WTC11 (cell line): ENCODE results near the gene ABHD12B. TPM values are rescaled to one million over a fixed set of nuclear protein-coding genes. Genes with fewer than 3 reads are reported as not detected.

Experiments used
- ATAC-seq: fragments of 200-7000 bp; cut with Tn5 transposase; 2 replicates; pipeline ENCODE4 v1.10.0; 2021; ENCODE audit warnings: mild to moderate bottlenecking, moderate library complexity
- CTCF ChIA-PET: fragments of 300-600 bp; sonication (Branson Sonifier 250); formaldehyde crosslinking; loops from one replicate; lab custom pipeline; 2021; ENCODE audit warnings: antibody characterized with exemption; lab: Charles Lee
- POLR2A ChIA-PET: fragments of 350-600 bp; sonication (Branson Sonifier 250); formaldehyde crosslinking; loops from one replicate; lab custom pipeline; 2021; ENCODE audit warnings: antibody characterized with exemption; lab: Charles Lee
- DNase-seq: peaks from one replicate; pipeline ENCODE4 v3.0.0; 2021; ENCODE audit warnings: low spot score
- H3K27ac Mint-ChIP-seq: 2 replicates; pipeline ENCODE4 v1.8.0; 2021; ENCODE audit warnings: mixed read lengths
- H3K27me3 Mint-ChIP-seq: 2 replicates; pipeline ENCODE4 v1.8.0; 2021; ENCODE audit warnings: low read depth, mild to moderate bottlenecking, moderate library complexity, mixed read lengths
- H3K36me3 Mint-ChIP-seq: 2 replicates; pipeline ENCODE4 v1.8.0; 2021; ENCODE audit warnings: mixed read lengths
- H3K4me1 Mint-ChIP-seq: 2 replicates; pipeline ENCODE4 v1.8.0; 2022; ENCODE audit warnings: mixed read lengths
- H3K4me3 Mint-ChIP-seq: 2 replicates; pipeline ENCODE4 v1.8.0; 2021; ENCODE audit warnings: mild to moderate bottlenecking, moderate library complexity, mixed read lengths
- H3K9me3 Mint-ChIP-seq: 2 replicates; pipeline ENCODE4 v1.8.0; 2021; ENCODE audit warnings: mixed read lengths
- ESRRA ChIP-seq: sonication (generic); formaldehyde crosslinking; IDR thresholded peaks from 2 replicates; pipeline ENCODE4 v1.8.1; 2022; ENCODE audit warnings: mild to moderate bottlenecking, missing genetic modification reagents, borderline replicate concordance
- ETV6 ChIP-seq: sonication (generic); formaldehyde crosslinking; IDR thresholded peaks from 2 replicates; pipeline ENCODE4 v1.8.1; 2022; ENCODE audit warnings: mild to moderate bottlenecking, missing genetic modification reagents
- HMGA2 ChIP-seq: fragments of 250-450 bp; sonication (Bioruptor Pico); IDR thresholded peaks from 2 replicates; pipeline ENCODE4 v1.4.0; 2021; ENCODE audit warnings: mild to moderate bottlenecking, moderate library complexity
- MXD4 ChIP-seq: fragments of 250-450 bp; sonication (Bioruptor Pico); IDR thresholded peaks from 2 replicates; pipeline ENCODE4 v1.8.0; 2021; ENCODE audit warnings: mild to moderate bottlenecking, moderate library complexity, borderline replicate concordance
- NFATC4 ChIP-seq: fragments of 250-450 bp; sonication (Bioruptor Pico); IDR thresholded peaks from 2 replicates; pipeline ENCODE4 v1.9.0; 2021; ENCODE audit warnings: mild to moderate bottlenecking
- SMAD3 ChIP-seq: sonication (generic); formaldehyde crosslinking; IDR thresholded peaks from 2 replicates; pipeline ENCODE4 v1.8.0; 2022; ENCODE audit warnings: missing genetic modification reagents, mild to moderate bottlenecking, borderline replicate concordance
- STAT6 ChIP-seq: sonication (generic); formaldehyde crosslinking; conservative IDR thresholded peaks from 2 replicates; pipeline ENCODE4 v1.8.1; 2023; ENCODE audit warnings: mild to moderate bottlenecking, low read depth, missing genetic modification reagents, moderate library complexity
- TP53 ChIP-seq: sonication (generic); formaldehyde crosslinking; IDR thresholded peaks from 2 replicates; pipeline ENCODE4 v1.8.1; 2023; ENCODE audit warnings: mild to moderate bottlenecking, missing genetic modification reagents
- ZNF138 ChIP-seq: sonication (generic); formaldehyde crosslinking; conservative IDR thresholded peaks from 2 replicates; pipeline ENCODE4 v1.8.1; 2022; ENCODE audit warnings: mild to moderate bottlenecking, moderate library complexity, missing genetic modification reagents
- ZNF512 ChIP-seq: sonication (generic); formaldehyde crosslinking; IDR thresholded peaks from 2 replicates; pipeline ENCODE4 v1.8.1; 2022; ENCODE audit warnings: missing genetic modification reagents, borderline replicate concordance
- total RNA-seq: library from RNA; stranded (reverse); gene quantifications from 3 replicates; pipeline ENCODE4 v1.2.3, GENCODE V29; 2021
- TF ChIP-seq, protein P1 (sequence below): sonication (generic); formaldehyde crosslinking; IDR thresholded peaks from 2 replicates; pipeline ENCODE4 v1.8.0; 2022; ENCODE audit warnings: missing genetic modification reagents
- TF ChIP-seq, protein P2 (sequence below): sonication (generic); formaldehyde crosslinking; IDR thresholded peaks from 2 replicates; pipeline ENCODE4 v1.8.1; 2022; ENCODE audit warnings: mild to moderate bottlenecking, moderate library complexity, missing genetic modification reagents

ABHD12B gene
- total RNA-seq, 1 experiment from 2014 or later = 156 TPM

- H3K27me3 Mint-ChIP-seq = peaks cover 48% of the 10 kb centered on the region
- no peak for DNase-seq
- POLR2A ChIA-PET = interaction anchor here (1.3 kb wide), 1 partner anchor 32 kb away, joined by 3 read pairs; no protein-coding TSS in a partner anchor
- ATAC-seq = no peak
- no peak overlapping the region for H3K27ac Mint-ChIP-seq
- H3K36me3 Mint-ChIP-seq = no peaks in the 10 kb centered on the region
- no peaks in the 10 kb centered on the region for H3K9me3 Mint-ChIP-seq
- peaks cover 38% of the 10 kb centered on the region for H3K4me1 Mint-ChIP-seq
- peak overlapping the region; percentile 52 for H3K4me3 Mint-ChIP-seq
- CTCF ChIA-PET = interaction anchor here (0.9 to 3.3 kb wide), 3 partner anchors 11 to 72 kb away, joined by 3 to 34 read pairs (median 3); no protein-coding TSS in a partner anchor
- TF ChIP-seq ZNF138 (no peak), ZNF512 (CRISPR knock-in tag) (peak; percentile 76; the same call in 1 of the 2 replicates)
Measured at GRCh38 chr14:50871228-50871627, 625 bp upstream of the ABHD12B start.

DNA sequence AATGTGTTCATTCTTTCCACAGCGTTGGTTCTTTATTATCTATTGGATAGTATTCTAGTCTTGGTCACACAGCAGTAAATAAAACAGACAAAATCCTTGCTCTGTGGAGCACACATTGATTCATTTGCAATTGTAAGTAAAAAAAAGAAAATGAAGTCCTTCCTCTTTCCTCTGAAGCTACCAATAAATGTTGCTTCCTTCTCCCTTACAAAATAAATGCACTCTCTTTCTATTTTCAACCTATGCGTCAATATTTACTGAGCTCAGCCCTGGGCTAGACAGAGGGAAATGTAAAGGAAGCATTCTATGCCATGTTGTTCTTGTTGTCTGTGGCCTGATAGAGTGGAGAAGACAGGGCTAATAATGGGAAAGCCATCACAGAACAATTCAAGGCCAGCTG, 2.9 kb downstream of the ABHD12B start:
- H3K4me3 Mint-ChIP-seq = no peak overlapping the region
- peaks cover 56% of the 10 kb centered on the region for H3K4me1 Mint-ChIP-seq
- POLR2A ChIA-PET = no interaction called here

More for the DNA sequence above, 2.9 kb downstream of the ABHD12B start:
- CTCF ChIA-PET = interaction anchor here (2.1 kb wide), 1 partner anchor 15 kb away, joined by 19 read pairs; no protein-coding TSS in a partner anchor
- peaks cover 43% of the 10 kb centered on the region for H3K27me3 Mint-ChIP-seq
- no peak for TF ChIP-seq STAT6 (CRISPR knock-in tag)
- no peak for TF ChIP-seq ZNF512 (CRISPR knock-in tag)
- no peak for TF ChIP-seq ESRRA (CRISPR knock-in tag)
- no peak for TF ChIP-seq ETV6 (CRISPR knock-in tag)
- TF ChIP-seq, protein P1, sequence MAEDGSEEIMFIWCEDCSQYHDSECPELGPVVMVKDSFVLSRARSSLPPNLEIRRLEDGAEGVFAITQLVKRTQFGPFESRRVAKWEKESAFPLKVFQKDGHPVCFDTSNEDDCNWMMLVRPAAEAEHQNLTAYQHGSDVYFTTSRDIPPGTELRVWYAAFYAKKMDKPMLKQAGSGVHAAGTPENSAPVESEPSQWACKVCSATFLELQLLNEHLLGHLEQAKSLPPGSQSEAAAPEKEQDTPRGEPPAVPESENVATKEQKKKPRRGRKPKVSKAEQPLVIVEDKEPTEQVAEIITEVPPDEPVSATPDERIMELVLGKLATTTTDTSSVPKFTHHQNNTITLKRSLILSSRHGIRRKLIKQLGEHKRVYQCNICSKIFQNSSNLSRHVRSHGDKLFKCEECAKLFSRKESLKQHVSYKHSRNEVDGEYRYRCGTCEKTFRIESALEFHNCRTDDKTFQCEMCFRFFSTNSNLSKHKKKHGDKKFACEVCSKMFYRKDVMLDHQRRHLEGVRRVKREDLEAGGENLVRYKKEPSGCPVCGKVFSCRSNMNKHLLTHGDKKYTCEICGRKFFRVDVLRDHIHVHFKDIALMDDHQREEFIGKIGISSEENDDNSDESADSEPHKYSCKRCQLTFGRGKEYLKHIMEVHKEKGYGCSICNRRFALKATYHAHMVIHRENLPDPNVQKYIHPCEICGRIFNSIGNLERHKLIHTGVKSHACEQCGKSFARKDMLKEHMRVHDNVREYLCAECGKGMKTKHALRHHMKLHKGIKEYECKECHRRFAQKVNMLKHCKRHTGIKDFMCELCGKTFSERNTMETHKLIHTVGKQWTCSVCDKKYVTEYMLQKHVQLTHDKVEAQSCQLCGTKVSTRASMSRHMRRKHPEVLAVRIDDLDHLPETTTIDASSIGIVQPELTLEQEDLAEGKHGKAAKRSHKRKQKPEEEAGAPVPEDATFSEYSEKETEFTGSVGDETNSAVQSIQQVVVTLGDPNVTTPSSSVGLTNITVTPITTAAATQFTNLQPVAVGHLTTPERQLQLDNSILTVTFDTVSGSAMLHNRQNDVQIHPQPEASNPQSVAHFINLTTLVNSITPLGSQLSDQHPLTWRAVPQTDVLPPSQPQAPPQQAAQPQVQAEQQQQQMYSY (CRISPR knock-in tag) = no peak
- TF ChIP-seq NFATC4 (CRISPR knock-in tag) = no peak
- TF ChIP-seq HMGA2 (CRISPR knock-in tag) = no peak
- TF ChIP-seq, protein P2, sequence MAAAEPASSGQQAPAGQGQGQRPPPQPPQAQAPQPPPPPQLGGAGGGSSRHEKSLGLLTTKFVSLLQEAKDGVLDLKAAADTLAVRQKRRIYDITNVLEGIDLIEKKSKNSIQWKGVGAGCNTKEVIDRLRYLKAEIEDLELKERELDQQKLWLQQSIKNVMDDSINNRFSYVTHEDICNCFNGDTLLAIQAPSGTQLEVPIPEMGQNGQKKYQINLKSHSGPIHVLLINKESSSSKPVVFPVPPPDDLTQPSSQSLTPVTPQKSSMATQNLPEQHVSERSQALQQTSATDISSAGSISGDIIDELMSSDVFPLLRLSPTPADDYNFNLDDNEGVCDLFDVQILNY (CRISPR knock-in tag) = no peak
- no peak for TF ChIP-seq TP53
- no peak for TF ChIP-seq SMAD3 (CRISPR knock-in tag)
- TF ChIP-seq MXD4 (CRISPR knock-in tag) = no peak
- ATAC-seq (no peak), DNase-seq (no peak)
- H3K9me3 Mint-ChIP-seq = no peaks in the 10 kb centered on the region
- no peaks in the 10 kb centered on the region for H3K36me3 Mint-ChIP-seq
- H3K27ac Mint-ChIP-seq = no peak overlapping the region; the same call in 1 of the 2 replicates
